Endothelial cell of umbilical vein (primary cell): ENCODE measurements around the gene DAPK3. TPM values are rescaled to one million over a fixed set of nuclear protein-coding genes. Genes with fewer than 3 reads are reported as not detected.

Experiments
- BruUV-seq: library from RNA; stranded (reverse); fragments of 400-500 nt; replicated peaks from 2 replicates; lab custom pipeline; 2021; lab: Mats Ljungman, UMichigan
- CTCF ChIA-PET: fragments of 300-600, 350-600 bp; sonication (Branson Sonifier 250); formaldehyde crosslinking; loops from one replicate; lab custom pipeline; 2021; ENCODE audit warnings: antibody characterized with exemption, inconsistent platforms; lab: Charles Lee
- POLR2A ChIA-PET: fragments of 300-600, 350-600 bp; sonication (Branson Sonifier 250); formaldehyde crosslinking; loops from one replicate; lab custom pipeline; 2021; ENCODE audit warnings: antibody characterized with exemption, inconsistent platforms; lab: Charles Lee
- DNase-seq: peaks from one replicate; pipeline ENCODE4 v3.0.0-alpha.2; 2011; ENCODE audit warnings: low read depth, low spot score
- FAIRE-seq: peaks from 2 replicates; lab custom pipeline; 2011; peaks lifted over from hg19 to GRCh38; lab: Jason Lieb, UNC
- H2AFZ ChIP-seq: 2 replicates; pipeline ENCODE4 v1.6.0; 2012; ENCODE audit warnings: low read depth, low read length, control low read depth, inconsistent platforms
- H3K27ac ChIP-seq: 2 replicates; pipeline ENCODE4 v1.5.1; 2011; ENCODE audit warnings: low read depth, mild to moderate bottlenecking, control low read depth, low read length, moderate library complexity; ENCODE audit not compliant: insufficient read depth
- H3K27me3 ChIP-seq, 2 experiments: 2 replicates each; pipeline versions ENCODE4 v1.6.0 to v1.6.1; 2011; ENCODE audit warnings: low read length in 2 of 2, mixed read lengths in 1 of 2; ENCODE audit not compliant: control insufficient read depth in 2 of 2, insufficient read depth in 2 of 2
- H3K36me3 ChIP-seq, 2 experiments: 2 replicates in 1 of 2; 3 replicates in 1 of 2; pipeline ENCODE4 v1.5.1; 2011; ENCODE audit warnings: low read length in 2 of 2, mild to moderate bottlenecking in 1 of 2, moderate library complexity in 1 of 2; ENCODE audit not compliant: control insufficient read depth in 2 of 2, insufficient read depth in 2 of 2; ENCODE audit errors: extremely low read depth in 1 of 2
- H3K4me1 ChIP-seq: 3 replicates; pipeline ENCODE4 v1.5.1; 2011; ENCODE audit warnings: mild to moderate bottlenecking, low read length; ENCODE audit not compliant: control insufficient read depth, insufficient read depth; ENCODE audit errors: extremely low read depth
- H3K4me2 ChIP-seq: 2 replicates; pipeline ENCODE4 v1.6.1; 2011; ENCODE audit warnings: low read length, control low read depth, mixed read lengths; ENCODE audit not compliant: insufficient read depth
- H3K4me3 ChIP-seq, 3 experiments: fragments of 200-600 bp in 1 of 3; sonication (generic), shearing (Covaris generic) in 1 of 3; replicated peaks in 1 of 3; 2 replicates each; pipeline ENCODE4 v1.5.1; 2011 to 2016; ENCODE audit warnings: control low read depth in 3 of 3, low read length in 3 of 3, mild to moderate bottlenecking in 2 of 3, inconsistent platforms in 1 of 3, low read depth in 1 of 3, moderate library complexity in 1 of 3; ENCODE audit not compliant: insufficient read depth in 1 of 3
- H3K79me2 ChIP-seq: 2 replicates; pipeline ENCODE4 v1.6.0; 2012; ENCODE audit warnings: low read length, inconsistent platforms; ENCODE audit not compliant: control insufficient read depth, insufficient read depth
- H3K9ac ChIP-seq: replicated peaks from 2 replicates; pipeline ENCODE3; 2011; ENCODE audit warnings: low read length, control low read depth; ENCODE audit not compliant: insufficient read depth; ENCODE audit errors: extremely low read depth
- H3K9me1 ChIP-seq: replicated peaks from 3 replicates; pipeline ENCODE4 v1.6.0; 2011; ENCODE audit warnings: mild to moderate bottlenecking, low read length; ENCODE audit not compliant: control insufficient read depth, insufficient read depth; ENCODE audit errors: extremely low read depth
- H3K9me3 ChIP-seq: replicated peaks from 2 replicates; pipeline ENCODE4 v1.5.1; 2012; ENCODE audit warnings: low read length, inconsistent platforms; ENCODE audit not compliant: control insufficient read depth, insufficient read depth
- H4K20me1 ChIP-seq: replicated peaks from 2 replicates; pipeline ENCODE3; 2011; ENCODE audit warnings: mild to moderate bottlenecking, low read length; ENCODE audit not compliant: control insufficient read depth, insufficient read depth; ENCODE audit errors: extremely low read depth
- EZH2 ChIP-seq: IDR thresholded peaks from 2 replicates; pipeline ENCODE4 v1.6.1; 2012; ENCODE audit warnings: borderline replicate concordance, low read depth, mild to moderate bottlenecking, moderate library complexity, low read length, inconsistent platforms; ENCODE audit not compliant: severe bottlenecking
- FOS ChIP-seq: IDR thresholded peaks from 2 replicates; pipeline ENCODE4 v1.6.1; 2011; ENCODE audit warnings: mild to moderate bottlenecking, low read length, moderate library complexity, borderline replicate concordance; ENCODE audit not compliant: insufficient read depth
- GATA2 ChIP-seq: IDR thresholded peaks from 2 replicates; pipeline ENCODE4 v1.7.0; 2011; ENCODE audit warnings: low read depth, mild to moderate bottlenecking, moderate library complexity, mixed read lengths, low read length; ENCODE audit not compliant: insufficient read length, insufficient read depth
- JUN ChIP-seq: IDR thresholded peaks from 2 replicates; pipeline ENCODE4 v1.6.1; 2011; ENCODE audit warnings: borderline replicate concordance, low read depth; ENCODE audit not compliant: insufficient read length, insufficient read depth
- MYC ChIP-seq: IDR thresholded peaks from one replicate; pipeline ENCODE4 v1.6.1; 2011; ENCODE audit warnings: mild to moderate bottlenecking, low read depth, low read length
- POLR2AphosphoS5 ChIP-seq: IDR thresholded peaks from 2 replicates; pipeline ENCODE4 v1.6.1; 2012; ENCODE audit warnings: low read depth, mild to moderate bottlenecking, control low read depth, low read length, moderate library complexity; ENCODE audit not compliant: insufficient read depth
- dilution Hi-C: fragments of 300-500 bp; cut with MboI; formaldehyde crosslinking; loops from one replicate; pipeline ENCODE4 v1.15.0; 2019; ENCODE audit warnings: low sequenced_read_pairs; ENCODE audit not compliant: extremely low pct_ligation_motif_present
- intact Hi-C: fragments of 100-400 bp; cut with micrococcal nuclease; formaldehyde crosslinking; loops from one replicate; pipeline ENCODE4 v1.10.0; 2022
- polyA plus RNA-seq, 4 experiments: library from polyadenylated mRNA; depleted of rRNA in 3 of 4; stranded (reverse) in 3 of 4; unstranded in 1 of 4; fragments of >200 nt; gene quantifications; 2 replicates each; pipeline versions ENCODE4 v1.2.1 to v1.2.3, GENCODE V29; 2011 to 2012; ENCODE audit warnings: missing spikeins in 1 of 4
- total RNA-seq: library from RNA; stranded (reverse); gene quantifications from 2 replicates; pipeline ENCODE4 v1.2.3, GENCODE V29; 2021
- TF ChIP-seq, protein P1 (sequence below), 2 donors: IDR thresholded peaks; 1 replicate in 1 of 2; 2 replicates in 1 of 2; pipeline ENCODE4 v1.5.1; 2011; ENCODE audit warnings: low read length in 2 of 2, mild to moderate bottlenecking in 2 of 2, moderate library complexity in 2 of 2, control low read depth in 1 of 2, inconsistent platforms in 1 of 2, low read depth in 1 of 2; ENCODE audit not compliant: insufficient read depth in 1 of 2; ENCODE audit errors: extremely low read depth in 1 of 2

Gene DAPK3
- total and polyA plus RNA-seq, 2 donors (not counting 3 experiments of a cell fraction or from before 2014, with no cell fraction given) = 157 to 175 TPM

DNA sequence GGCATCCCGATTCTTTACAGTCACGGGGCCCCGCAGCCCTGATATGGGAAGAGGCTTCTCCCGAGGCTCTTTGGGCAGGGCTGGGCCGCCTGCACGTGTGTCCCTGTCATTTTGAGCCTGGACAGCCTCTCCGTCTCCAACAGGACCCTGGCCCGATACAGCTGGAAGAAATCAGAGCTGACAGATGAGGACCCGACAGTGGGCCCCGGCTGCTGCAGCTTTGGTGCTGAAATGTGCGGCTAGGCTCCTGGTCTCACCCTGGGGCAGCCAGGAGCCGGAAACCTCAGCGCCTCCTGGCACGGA lies 39.9 kb upstream of the DAPK3 start:
- Histone ChIP-seq H3K4me2 (no peak overlapping the region), H3K36me3 (peaks cover 2 to 32% of the 10 kb centered on the region in 2 experiments), H3K9me1 (no peaks in the 10 kb centered on the region), H3K27ac (no peak overlapping the region), H3K4me1 (peaks cover 13% of the 10 kb centered on the region), H2AFZ (no peak overlapping the region), H3K9ac (no peak overlapping the region), H4K20me1 (no peaks in the 10 kb centered on the region), H3K79me2 (peaks cover 38% of the 10 kb centered on the region), H3K4me3 (no peak overlapping the region), H3K9me3 (no peaks in the 10 kb centered on the region), H3K27me3 (no peaks in the 10 kb centered on the region)
- dilution Hi-C loops = no loop called here
- intact Hi-C loops = no loop called here
- ChIA-PET CTCF (no interaction called here), POLR2A (no interaction called here)
- FAIRE-seq = no peak
- no TSS peak for BruUV-seq
- TF ChIP-seq GATA2 = no peak
- no peak for TF ChIP-seq FOS
- TF ChIP-seq JUN = no peak
- TF ChIP-seq POLR2AphosphoS5 = no peak
- TF ChIP-seq, protein P1, sequence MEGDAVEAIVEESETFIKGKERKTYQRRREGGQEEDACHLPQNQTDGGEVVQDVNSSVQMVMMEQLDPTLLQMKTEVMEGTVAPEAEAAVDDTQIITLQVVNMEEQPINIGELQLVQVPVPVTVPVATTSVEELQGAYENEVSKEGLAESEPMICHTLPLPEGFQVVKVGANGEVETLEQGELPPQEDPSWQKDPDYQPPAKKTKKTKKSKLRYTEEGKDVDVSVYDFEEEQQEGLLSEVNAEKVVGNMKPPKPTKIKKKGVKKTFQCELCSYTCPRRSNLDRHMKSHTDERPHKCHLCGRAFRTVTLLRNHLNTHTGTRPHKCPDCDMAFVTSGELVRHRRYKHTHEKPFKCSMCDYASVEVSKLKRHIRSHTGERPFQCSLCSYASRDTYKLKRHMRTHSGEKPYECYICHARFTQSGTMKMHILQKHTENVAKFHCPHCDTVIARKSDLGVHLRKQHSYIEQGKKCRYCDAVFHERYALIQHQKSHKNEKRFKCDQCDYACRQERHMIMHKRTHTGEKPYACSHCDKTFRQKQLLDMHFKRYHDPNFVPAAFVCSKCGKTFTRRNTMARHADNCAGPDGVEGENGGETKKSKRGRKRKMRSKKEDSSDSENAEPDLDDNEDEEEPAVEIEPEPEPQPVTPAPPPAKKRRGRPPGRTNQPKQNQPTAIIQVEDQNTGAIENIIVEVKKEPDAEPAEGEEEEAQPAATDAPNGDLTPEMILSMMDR (IDR thresholded peaks at IDR 0.05; ENCODE audit: extremely low read depth in 1 of 2, insufficient read depth in 1 of 2, low read depth in 1 of 2, low read length in 2 of 2) = no peak
- TF ChIP-seq MYC = no peak
- TF ChIP-seq EZH2 = no peak
- DNase-seq = no peak
